ENCODE measurements around the gene FOXP2.

FOXP2 gene

GRCh38 chr7:114653364-114654088 lies 238.9 kb downstream of the FOXP2 start (continued):
- TF ChIP-seq, protein P1, sequence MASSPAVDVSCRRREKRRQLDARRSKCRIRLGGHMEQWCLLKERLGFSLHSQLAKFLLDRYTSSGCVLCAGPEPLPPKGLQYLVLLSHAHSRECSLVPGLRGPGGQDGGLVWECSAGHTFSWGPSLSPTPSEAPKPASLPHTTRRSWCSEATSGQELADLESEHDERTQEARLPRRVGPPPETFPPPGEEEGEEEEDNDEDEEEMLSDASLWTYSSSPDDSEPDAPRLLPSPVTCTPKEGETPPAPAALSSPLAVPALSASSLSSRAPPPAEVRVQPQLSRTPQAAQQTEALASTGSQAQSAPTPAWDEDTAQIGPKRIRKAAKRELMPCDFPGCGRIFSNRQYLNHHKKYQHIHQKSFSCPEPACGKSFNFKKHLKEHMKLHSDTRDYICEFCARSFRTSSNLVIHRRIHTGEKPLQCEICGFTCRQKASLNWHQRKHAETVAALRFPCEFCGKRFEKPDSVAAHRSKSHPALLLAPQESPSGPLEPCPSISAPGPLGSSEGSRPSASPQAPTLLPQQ (tag by site-specific recombination; IDR thresholded peaks at IDR 0.05): peak; percentile 55
- TF ChIP-seq ZNF558 (tag by site-specific recombination; IDR thresholded peaks at IDR 0.05) (0 out of 2 replicates have a peak, but pooled peaks have one; percentile 18), ZSCAN16 (tag by site-specific recombination; IDR thresholded peaks at IDR 0.05) (0 out of 2 replicates have a peak, but pooled peaks have one; percentile 48), ZNF2 (tag by site-specific recombination; IDR thresholded peaks at IDR 0.05) (peak; percentile 77), ZNF768 (tag by site-specific recombination; IDR thresholded peaks at IDR 0.05) (no peak), ZFP69B (tag by site-specific recombination; IDR thresholded peaks at IDR 0.05) (peak; percentile 75)

DNA sequence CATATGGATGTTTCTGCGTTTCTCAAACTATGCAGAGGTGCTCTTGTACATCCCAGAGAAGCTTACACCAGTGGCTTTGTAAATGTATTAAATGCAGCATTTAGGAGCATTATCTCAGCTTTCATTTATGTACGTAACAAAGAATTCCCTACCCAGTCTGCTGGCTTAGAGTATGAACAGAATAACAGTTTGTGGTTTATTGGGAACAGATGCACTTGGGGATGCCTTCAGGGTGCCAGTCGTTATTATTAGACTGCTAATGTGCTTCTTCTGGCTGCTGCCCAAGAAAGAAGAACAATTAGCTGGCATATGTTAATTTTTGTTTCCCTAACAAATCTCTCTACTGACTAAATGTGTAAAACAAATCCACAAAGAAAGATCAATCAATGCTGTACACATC lies 241.9 kb downstream of the FOXP2 start:
- Histone ChIP-seq H3K36me3 (ENCODE audit: control insufficient read depth in 2 of 2, insufficient read depth in 1 of 2, low read length in 2 of 2) (no peaks in the 10 kb centered on the region), H3K27ac (ENCODE audit: extremely low read depth, low read depth, low read length) (no peak overlapping the region), H3K4me3 (ENCODE audit: low read depth, low read length) (no peak overlapping the region), H3K9me3 (ENCODE audit: control insufficient read depth, insufficient read depth, low read depth, low read length) (no peaks in the 10 kb centered on the region), H3K4me1 (ENCODE audit: control insufficient read depth, insufficient read depth, low read length) (peaks cover 32% of the 10 kb centered on the region)
- ChIA-PET CTCF (interaction anchor here (0.7 to 0.8 kb wide), 2 partner anchors 16 to 241 kb away, joined by 3 read pairs; no protein-coding TSS in a partner anchor), POLR2A (no interaction called here)
- no peak for TF ChIP-seq ZBTB48 (tag by site-specific recombination; IDR thresholded peaks at IDR 0.05)
- TF ChIP-seq ZNF621 (tag by site-specific recombination; IDR thresholded peaks at IDR 0.05): no peak
- TF ChIP-seq ZNF404 (tag by site-specific recombination; IDR thresholded peaks at IDR 0.05): no peak
- no peak for TF ChIP-seq ZNF302 (tag by site-specific recombination; IDR thresholded peaks at IDR 0.05; ENCODE audit: low read depth)
- TF ChIP-seq ZNF555 (tag by site-specific recombination; conservative IDR thresholded peaks at IDR 0.05): no peak
- TF ChIP-seq FEZF1 (tag by site-specific recombination; IDR thresholded peaks at IDR 0.05): peak; percentile 8; the same call in 1 of the 2 replicates
- no peak for TF ChIP-seq ZNF214 (tag by site-specific recombination; IDR thresholded peaks at IDR 0.05; ENCODE audit: borderline replicate concordance)
- no peak for TF ChIP-seq BCL6B (tag by site-specific recombination; IDR thresholded peaks at IDR 0.05)
- no peak for TF ChIP-seq ZNF585B (tag by site-specific recombination; IDR thresholded peaks at IDR 0.05)
- TF ChIP-seq, protein P2, sequence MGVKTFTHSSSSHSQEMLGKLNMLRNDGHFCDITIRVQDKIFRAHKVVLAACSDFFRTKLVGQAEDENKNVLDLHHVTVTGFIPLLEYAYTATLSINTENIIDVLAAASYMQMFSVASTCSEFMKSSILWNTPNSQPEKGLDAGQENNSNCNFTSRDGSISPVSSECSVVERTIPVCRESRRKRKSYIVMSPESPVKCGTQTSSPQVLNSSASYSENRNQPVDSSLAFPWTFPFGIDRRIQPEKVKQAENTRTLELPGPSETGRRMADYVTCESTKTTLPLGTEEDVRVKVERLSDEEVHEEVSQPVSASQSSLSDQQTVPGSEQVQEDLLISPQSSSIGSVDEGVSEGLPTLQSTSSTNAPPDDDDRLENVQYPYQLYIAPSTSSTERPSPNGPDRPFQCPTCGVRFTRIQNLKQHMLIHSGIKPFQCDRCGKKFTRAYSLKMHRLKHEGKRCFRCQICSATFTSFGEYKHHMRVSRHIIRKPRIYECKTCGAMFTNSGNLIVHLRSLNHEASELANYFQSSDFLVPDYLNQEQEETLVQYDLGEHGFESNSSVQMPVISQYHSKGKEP (tag by site-specific recombination; IDR thresholded peaks at IDR 0.05): peak; percentile 12; the same call in 1 of the 2 replicates
- TF ChIP-seq ZNF202 (tag by site-specific recombination; IDR thresholded peaks at IDR 0.05; ENCODE audit: borderline replicate concordance): no peak
- TF ChIP-seq ZNF112 (tag by site-specific recombination; IDR thresholded peaks at IDR 0.05): no peak
- TF ChIP-seq ZNF571 (tag by site-specific recombination; IDR thresholded peaks at IDR 0.05): no peak

DNA sequence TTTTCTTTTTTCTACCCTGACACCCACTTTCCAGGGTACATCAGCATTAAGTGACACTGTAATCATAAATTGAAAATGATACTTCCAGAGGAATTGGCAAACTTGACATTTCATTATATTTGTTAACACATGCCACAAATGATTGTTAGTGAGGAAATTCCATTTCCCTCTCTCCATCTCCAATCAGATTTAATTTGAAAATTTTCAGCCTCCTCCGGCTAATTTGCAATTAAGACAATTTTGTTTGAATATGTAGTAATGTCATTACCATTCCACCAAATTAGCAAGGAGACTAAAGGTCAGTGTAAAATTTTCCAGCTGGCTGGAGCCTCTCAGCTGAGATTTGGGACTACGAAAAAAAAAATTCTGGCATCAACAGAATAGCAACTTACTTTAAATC lies 242.7 kb downstream of the FOXP2 start:
- no peak overlapping the region for H3K4me3 ChIP-seq (ENCODE audit: low read depth, low read length)
- no peak overlapping the region for H3K27ac ChIP-seq (ENCODE audit: extremely low read depth, low read depth, low read length)
- no peaks in the 10 kb centered on the region for H3K9me3 ChIP-seq (ENCODE audit: control insufficient read depth, insufficient read depth, low read depth, low read length)
- ChIA-PET CTCF (interaction anchor here (0.7 kb wide), 1 partner anchor 571 kb away, joined by 3 read pairs; no protein-coding TSS in a partner anchor), POLR2A (no interaction called here)
- H3K4me1 ChIP-seq (ENCODE audit: control insufficient read depth, insufficient read depth, low read length): peaks cover 31% of the 10 kb centered on the region
- H3K36me3 ChIP-seq (ENCODE audit: control insufficient read depth in 2 of 2, insufficient read depth in 1 of 2, low read length in 2 of 2): no peaks in the 10 kb centered on the region
- TF ChIP-seq ZNF121 (tag by site-specific recombination; IDR thresholded peaks at IDR 0.05) (no peak), ZNF670 (tag by site-specific recombination; IDR thresholded peaks at IDR 0.05; ENCODE audit: low read depth) (no peak), ZNF155 (tag by site-specific recombination; IDR thresholded peaks at IDR 0.05) (no peak), ZNF366 (tag by site-specific recombination; conservative IDR thresholded peaks at IDR 0.05) (no peak), OSR2 (tag by site-specific recombination; IDR thresholded peaks at IDR 0.05) (no peak), IKZF3 (tag by site-specific recombination; IDR thresholded peaks at IDR 0.05) (no peak), ZFP69B (tag by site-specific recombination; IDR thresholded peaks at IDR 0.05) (no peak), ZNF302 (tag by site-specific recombination; IDR thresholded peaks at IDR 0.05; ENCODE audit: low read depth) (no peak), ZNF701 (tag by site-specific recombination; IDR thresholded peaks at IDR 0.05) (no peak), SETDB1 (IDR thresholded peaks at IDR 0.05; ENCODE audit: insufficient read length, low read length) (no peak), ZNF585B (tag by site-specific recombination; IDR thresholded peaks at IDR 0.05) (no peak)
- TF ChIP-seq, protein P3, sequence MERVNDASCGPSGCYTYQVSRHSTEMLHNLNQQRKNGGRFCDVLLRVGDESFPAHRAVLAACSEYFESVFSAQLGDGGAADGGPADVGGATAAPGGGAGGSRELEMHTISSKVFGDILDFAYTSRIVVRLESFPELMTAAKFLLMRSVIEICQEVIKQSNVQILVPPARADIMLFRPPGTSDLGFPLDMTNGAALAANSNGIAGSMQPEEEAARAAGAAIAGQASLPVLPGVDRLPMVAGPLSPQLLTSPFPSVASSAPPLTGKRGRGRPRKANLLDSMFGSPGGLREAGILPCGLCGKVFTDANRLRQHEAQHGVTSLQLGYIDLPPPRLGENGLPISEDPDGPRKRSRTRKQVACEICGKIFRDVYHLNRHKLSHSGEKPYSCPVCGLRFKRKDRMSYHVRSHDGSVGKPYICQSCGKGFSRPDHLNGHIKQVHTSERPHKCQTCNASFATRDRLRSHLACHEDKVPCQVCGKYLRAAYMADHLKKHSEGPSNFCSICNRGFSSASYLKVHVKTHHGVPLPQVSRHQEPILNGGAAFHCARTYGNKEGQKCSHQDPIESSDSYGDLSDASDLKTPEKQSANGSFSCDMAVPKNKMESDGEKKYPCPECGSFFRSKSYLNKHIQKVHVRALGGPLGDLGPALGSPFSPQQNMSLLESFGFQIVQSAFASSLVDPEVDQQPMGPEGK (tag by site-specific recombination; IDR thresholded peaks at IDR 0.05): no peak

All from HEK293 (cell line).